GM18507 (cell line): ENCODE results near the gene AFDN.

Experiments used
- DNase-seq: peaks from one replicate; pipeline ENCODE4 v3.0.0; 2011; ENCODE audit warnings: low read depth; ENCODE audit not compliant: insufficient read length; ENCODE audit errors: extremely low spot score
- FAIRE-seq: peaks from 2 replicates; lab custom pipeline; 2011; peaks lifted over from hg19 to GRCh38; lab: Jason Lieb, UNC

Gene AFDN

GRCh38 chr6:168005796-168006195, 179.1 kb downstream of the AFDN start:
- FAIRE-seq: no peak

DNA sequence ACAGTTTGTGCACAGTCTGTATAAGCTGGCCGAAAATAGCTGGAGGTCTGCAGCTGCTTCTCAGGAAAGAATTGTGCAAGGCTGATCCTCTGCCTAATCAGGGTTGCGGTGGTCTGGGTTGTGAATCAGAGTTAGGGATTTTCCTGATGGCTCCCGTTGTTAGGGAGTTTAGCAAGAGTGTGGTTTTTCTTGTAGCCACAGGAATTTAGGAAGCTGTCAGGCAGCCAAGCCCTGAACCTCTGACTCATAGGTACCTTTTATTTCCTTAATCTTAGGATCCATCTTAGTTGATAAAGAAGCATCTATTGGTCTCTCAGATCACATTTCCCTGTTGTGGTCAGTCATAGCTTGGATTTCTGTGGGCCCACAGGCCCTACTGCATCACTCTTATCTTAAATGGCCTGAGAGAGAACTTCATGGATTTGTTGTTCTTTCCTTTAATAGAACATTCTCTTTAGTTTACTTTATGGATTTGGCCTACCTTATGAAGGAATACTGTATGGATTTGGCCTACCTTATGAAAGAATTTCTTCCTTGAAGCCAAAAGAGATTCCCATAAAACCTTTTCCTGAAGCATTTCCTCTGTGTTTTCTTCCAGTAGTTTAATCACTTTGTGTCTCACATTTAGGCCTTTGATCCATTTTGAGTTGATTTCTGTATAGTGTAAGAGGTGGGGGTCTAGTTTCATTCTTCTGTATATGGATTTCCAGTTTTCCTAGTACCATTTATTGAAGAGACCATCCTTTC, 181.1 kb downstream of the AFDN start:
- no peak for DNase-seq
- no peak for FAIRE-seq

More at GRCh38 chr6:168005796-168006195, 179.1 kb downstream of the AFDN start:
- DNase-seq: no peak

- FAIRE-seq: no peak
These were observed 182.6 kb downstream of the AFDN start for GRCh38 chr6:168009331-168009730.

GRCh38 chr6:168011291-168011690, 184.6 kb downstream of the AFDN start:
- no peak for DNase-seq
- FAIRE-seq: no peak

More at GRCh38 chr6:168009331-168009730, 182.6 kb downstream of the AFDN start:
- DNase-seq: no peak

GRCh38 chr6:168012431-168013249, 185.9 kb downstream of the AFDN start:
- DNase-seq: no peak
- FAIRE-seq: no peak

DNA sequence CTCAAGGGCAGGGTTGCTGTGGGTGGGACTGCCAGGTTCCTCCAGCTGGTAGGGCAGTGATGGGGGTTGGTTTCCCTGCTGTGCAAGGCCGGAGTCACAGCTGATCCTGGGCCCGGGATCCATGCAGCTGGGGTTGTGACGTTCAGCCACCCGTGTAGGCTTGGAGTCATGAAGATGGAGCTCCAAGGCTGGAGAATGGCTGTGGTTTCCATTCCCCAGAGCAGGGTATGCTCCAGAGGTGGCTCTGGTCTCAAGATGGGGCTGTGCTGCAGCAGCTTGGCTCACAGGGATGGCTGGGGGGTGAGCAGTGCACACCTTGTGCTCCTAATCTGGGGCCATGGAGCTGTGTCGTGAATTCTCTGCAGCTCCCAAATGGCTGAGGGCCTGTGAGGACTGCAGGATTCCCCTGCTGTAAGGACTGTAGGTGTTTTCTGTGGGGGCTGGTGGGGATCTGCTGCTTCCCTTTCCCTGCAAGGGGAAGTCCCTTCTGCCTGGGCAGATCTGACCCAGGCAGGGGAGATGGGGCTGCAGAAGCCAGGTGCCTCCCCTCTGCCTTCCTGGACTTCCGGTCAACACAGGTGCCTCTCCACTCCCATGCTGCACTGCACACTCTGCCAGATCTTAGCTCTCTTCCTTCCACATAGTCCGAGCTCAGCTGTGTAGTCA, 186.7 kb downstream of the AFDN start:
- DNase-seq: no peak
- FAIRE-seq: no peak

DNA sequence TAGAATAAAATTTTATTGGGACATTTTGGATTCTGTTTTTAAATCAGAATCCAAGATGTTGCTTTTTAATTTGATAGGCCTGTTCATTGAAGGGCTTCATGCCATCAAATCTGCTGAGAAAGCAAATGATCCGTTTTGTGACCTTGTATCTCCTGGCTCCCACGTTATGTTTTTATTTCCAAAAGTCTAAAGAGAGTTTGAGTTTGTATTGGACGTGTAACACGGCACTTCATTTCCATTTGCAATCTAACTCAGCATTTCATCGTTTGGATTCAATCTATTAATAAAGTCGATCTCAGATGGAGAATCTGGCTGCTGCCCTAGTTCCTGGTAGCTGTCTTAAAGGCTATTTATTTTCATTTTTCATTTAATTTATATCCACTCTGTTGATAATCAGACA, 187.7 kb downstream of the AFDN start:
- DNase-seq (no peak), FAIRE-seq (no peak)

GRCh38 chr6:168015009-168015408, 188.3 kb downstream of the AFDN start:
- FAIRE-seq: no peak

GRCh38 chr6:168015482-168016175, 188.9 kb downstream of the AFDN start:
- no peak for FAIRE-seq
- DNase-seq: no peak

More at GRCh38 chr6:168015009-168015408, 188.3 kb downstream of the AFDN start:
- DNase-seq: no peak

GRCh38 chr6:168016176-168016620, 189.5 kb downstream of the AFDN start:
- FAIRE-seq: no peak
- no peak for DNase-seq

- FAIRE-seq (no peak), DNase-seq (no peak)
These were observed 190.2 kb downstream of the AFDN start for GRCh38 chr6:168016721-168017525.

DNA sequence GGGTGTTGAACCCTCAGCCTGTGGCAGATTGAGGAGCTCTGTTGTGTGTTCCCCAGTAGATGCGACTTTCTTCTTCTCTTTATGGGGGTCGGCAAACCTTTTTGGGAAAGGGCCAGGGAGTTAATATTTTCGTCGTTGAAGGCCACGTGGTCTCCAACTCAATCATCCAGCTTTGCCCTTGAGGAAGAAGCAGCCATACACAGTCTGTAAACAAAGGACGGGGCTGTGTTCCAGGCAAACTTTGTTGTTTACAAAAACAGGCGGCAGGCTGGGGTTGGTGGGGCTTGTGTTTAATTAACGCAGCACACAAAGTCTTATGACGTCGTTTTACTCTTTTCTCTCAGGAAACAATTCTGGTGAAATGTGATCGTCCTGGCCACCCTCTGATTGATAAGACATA, 190.9 kb downstream of the AFDN start:
- FAIRE-seq: no peak
- DNase-seq: no peak

GRCh38 chr6:168018664-168019063, 192.0 kb downstream of the AFDN start:
- DNase-seq: no peak
- FAIRE-seq: no peak

DNA sequence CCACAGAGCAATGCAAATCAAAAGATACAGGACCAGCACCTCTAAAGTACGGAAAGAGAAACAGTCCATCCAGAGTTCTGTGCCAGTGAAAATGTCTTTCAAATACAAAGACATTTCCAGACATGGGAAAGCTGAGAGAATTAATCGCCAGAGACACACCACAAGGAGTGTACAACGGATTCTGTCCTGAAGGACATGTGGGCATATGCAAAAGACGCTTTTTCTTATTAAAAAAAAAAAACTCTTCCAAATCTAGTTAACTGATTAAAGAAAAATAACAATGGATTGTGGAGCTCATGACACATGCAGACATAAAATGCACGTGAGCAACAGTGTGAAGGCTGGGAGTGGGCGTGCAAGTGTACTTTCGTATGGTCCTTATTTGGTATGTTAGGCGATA, 193.5 kb downstream of the AFDN start:
- no peak for DNase-seq
- no peak for FAIRE-seq

- no peak for DNase-seq
- FAIRE-seq: no peak
These were observed 194.9 kb downstream of the AFDN start for GRCh38 chr6:168021581-168021980.
